Endothelial cell of coronary artery (primary cell): ENCODE results near the gene CMTM7. TPM values are rescaled to one million over a fixed set of nuclear protein-coding genes. Genes with fewer than 3 reads are reported as not detected.

ENCODE experiments used
- total RNA-seq: library from RNA; depleted of rRNA; stranded (reverse); fragments of >200 nt; gene quantifications from 2 replicates; pipeline ENCODE4 v1.2.3, GENCODE V29; 2014

The CMTM7 gene
- 12.1 and 12.3 TPM in 2 replicates for total RNA-seq

GRCh38 chr3:32391643-32392535, at the start of gene CMTM7:
TSS of gene CMTM7 (plus strand) at chr3:32391853. CDS start at chr3:32391907, 54 bp downstream.

GRCh38 chr3:32502118-32502945, 110.7 kb downstream of the CMTM7 start, which contains the start of gene CMTM6:
TSS of gene CMTM6 (minus strand) at chr3:32502852. CDS start at chr3:32502745, 107 bp downstream.

Other genes with a start within 250 kb of the CMTM7 start
- gene CMTM8, start 153.2 kb upstream of the CMTM7 start, total RNA-seq = 1.3 and 1.4 TPM in 2 replicates
- 78.5 and 89.5 TPM in 2 replicates for gene CMTM6, start 111.0 kb downstream of the CMTM7 start, total RNA-seq
- 39.0 and 43.3 TPM in 2 replicates for gene DYNC1LI1, start 179.0 kb downstream of the CMTM7 start, total RNA-seq